DOHH2 (cell line): ENCODE data around the gene ATAD2B.

Experiments used
- H3F3A ChIP-seq: fragments of 200-600 bp; sonication (generic), shearing (Covaris generic); 2 replicates; pipeline ENCODE4 v1.6.0; 2016; ENCODE audit warnings: antibody characterized with exemption, mild to moderate bottlenecking; ENCODE audit not compliant: control insufficient read depth, insufficient read depth
- H3K27ac ChIP-seq: fragments of 200-600 bp; sonication (generic); 2 replicates; pipeline ENCODE4 v1.5.1; 2014; ENCODE audit warnings: low read depth, mild to moderate bottlenecking, low read length, moderate library complexity
- H3K27me3 ChIP-seq: fragments of 200-600 bp; sonication (generic); 2 replicates; pipeline ENCODE4 v1.6.1; 2014; ENCODE audit warnings: mild to moderate bottlenecking, low read length, mixed read lengths; ENCODE audit not compliant: control insufficient read depth
- H3K36me3 ChIP-seq: fragments of 200-600 bp; sonication (generic); 2 replicates; pipeline ENCODE4 v1.6.1; 2014; ENCODE audit warnings: mild to moderate bottlenecking, low read length, moderate library complexity, mixed read lengths; ENCODE audit not compliant: control insufficient read depth
- H3K4me1 ChIP-seq: fragments of 200-600 bp; sonication (generic); 2 replicates; pipeline ENCODE4 v1.6.1; 2014; ENCODE audit warnings: mild to moderate bottlenecking, low read length, mixed read lengths; ENCODE audit not compliant: control insufficient read depth
- H3K4me2 ChIP-seq: fragments of 200-600 bp; sonication (generic); 2 replicates; pipeline ENCODE4 v1.6.0; 2014; ENCODE audit warnings: mild to moderate bottlenecking, low read length, moderate library complexity
- H3K4me3 ChIP-seq: fragments of 200-600 bp; sonication (generic); 2 replicates; pipeline ENCODE4 v1.5.1; 2014; ENCODE audit warnings: mild to moderate bottlenecking, low read length, mixed read lengths
- H3K79me2 ChIP-seq: fragments of 200-600 bp; sonication (generic); 2 replicates; pipeline ENCODE4 v1.6.1; 2014; ENCODE audit warnings: mild to moderate bottlenecking, low read length, mixed read lengths; ENCODE audit not compliant: control insufficient read depth
- H3K9me2 ChIP-seq: fragments of 200-600 bp; sonication (generic); replicated peaks from 2 replicates; pipeline ENCODE4 v1.6.1; 2014; ENCODE audit warnings: mild to moderate bottlenecking, low read length, mixed read lengths; ENCODE audit not compliant: control insufficient read depth
- H3K9me3 ChIP-seq: fragments of 200-600 bp; sonication (generic); 2 replicates; pipeline ENCODE4 v1.6.1; 2014; ENCODE audit warnings: antibody characterized with exemption, low read length, mixed read lengths; ENCODE audit not compliant: control insufficient read depth, insufficient read depth
- H4K20me1 ChIP-seq: fragments of 200-600 bp; sonication (generic); 2 replicates; pipeline ENCODE4 v1.6.0; 2014; ENCODE audit warnings: low read depth, mild to moderate bottlenecking, antibody characterized with exemption, low read length, moderate library complexity; ENCODE audit not compliant: control insufficient read depth, insufficient read depth
- EZH2phosphoT487 ChIP-seq: fragments of 200-600 bp; sonication (generic); IDR thresholded peaks from 2 replicates; pipeline ENCODE4 v1.6.1; 2017; ENCODE audit warnings: borderline replicate concordance, mild to moderate bottlenecking, antibody characterized with exemption, low read length, moderate library complexity, mixed read lengths
- TF ChIP-seq, protein P1 (sequence below): fragments of 200-600 bp; sonication (generic); IDR thresholded peaks from one replicate; pipeline ENCODE4 v1.5.1; 2014; ENCODE audit warnings: antibody characterized with exemption, mild to moderate bottlenecking, low read depth, low read length; ENCODE audit not compliant: poor library complexity, severe bottlenecking

The ATAD2B gene

DNA sequence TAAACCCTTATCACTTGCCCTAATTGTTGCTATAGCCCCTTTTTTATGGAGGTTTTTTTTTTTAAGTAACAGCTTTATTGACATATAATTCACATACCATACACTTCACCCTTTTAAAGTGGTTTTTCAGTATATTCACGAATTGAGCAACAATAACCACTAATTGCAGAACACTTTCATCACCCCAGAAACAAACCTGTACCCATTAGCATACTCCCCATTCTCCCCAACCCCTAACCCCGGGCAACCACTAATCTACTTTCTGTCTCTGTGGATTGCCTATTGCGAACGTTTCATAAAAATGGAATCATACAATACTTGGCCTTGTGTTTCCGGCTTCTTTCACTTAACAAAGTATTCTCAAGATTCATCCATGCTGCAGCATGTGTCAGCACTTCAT is 213.6 kb downstream of the ATAD2B start:
- Histone ChIP-seq H3K79me2 (no peaks in the 10 kb centered on the region), H3K4me1 (no peaks in the 10 kb centered on the region), H3K36me3 (no peaks in the 10 kb centered on the region), H3K4me2 (no peak overlapping the region), H3K27ac (no peak overlapping the region), H3K4me3 (no peak overlapping the region), H3K9me2 (no peaks in the 10 kb centered on the region), H4K20me1 (no peaks in the 10 kb centered on the region), H3K9me3 (no peaks in the 10 kb centered on the region), H3K27me3 (no peaks in the 10 kb centered on the region), H3F3A (no peaks in the 10 kb centered on the region)
- no peak for TF ChIP-seq EZH2phosphoT487
- TF ChIP-seq, protein P1, sequence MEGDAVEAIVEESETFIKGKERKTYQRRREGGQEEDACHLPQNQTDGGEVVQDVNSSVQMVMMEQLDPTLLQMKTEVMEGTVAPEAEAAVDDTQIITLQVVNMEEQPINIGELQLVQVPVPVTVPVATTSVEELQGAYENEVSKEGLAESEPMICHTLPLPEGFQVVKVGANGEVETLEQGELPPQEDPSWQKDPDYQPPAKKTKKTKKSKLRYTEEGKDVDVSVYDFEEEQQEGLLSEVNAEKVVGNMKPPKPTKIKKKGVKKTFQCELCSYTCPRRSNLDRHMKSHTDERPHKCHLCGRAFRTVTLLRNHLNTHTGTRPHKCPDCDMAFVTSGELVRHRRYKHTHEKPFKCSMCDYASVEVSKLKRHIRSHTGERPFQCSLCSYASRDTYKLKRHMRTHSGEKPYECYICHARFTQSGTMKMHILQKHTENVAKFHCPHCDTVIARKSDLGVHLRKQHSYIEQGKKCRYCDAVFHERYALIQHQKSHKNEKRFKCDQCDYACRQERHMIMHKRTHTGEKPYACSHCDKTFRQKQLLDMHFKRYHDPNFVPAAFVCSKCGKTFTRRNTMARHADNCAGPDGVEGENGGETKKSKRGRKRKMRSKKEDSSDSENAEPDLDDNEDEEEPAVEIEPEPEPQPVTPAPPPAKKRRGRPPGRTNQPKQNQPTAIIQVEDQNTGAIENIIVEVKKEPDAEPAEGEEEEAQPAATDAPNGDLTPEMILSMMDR = no peak

GRCh38 chr2:23712756-23713151 is 214.2 kb downstream of the ATAD2B start:
- H3K9me2 ChIP-seq = no peaks in the 10 kb centered on the region
- no peak overlapping the region for H3K4me3 ChIP-seq
- no peaks in the 10 kb centered on the region for H3K79me2 ChIP-seq
- H3K4me1 ChIP-seq = no peaks in the 10 kb centered on the region
- H3K27ac ChIP-seq = no peak overlapping the region
- no peaks in the 10 kb centered on the region for H3F3A ChIP-seq
- no peaks in the 10 kb centered on the region for H3K9me3 ChIP-seq
- no peaks in the 10 kb centered on the region for H3K36me3 ChIP-seq
- no peaks in the 10 kb centered on the region for H3K27me3 ChIP-seq
- no peaks in the 10 kb centered on the region for H4K20me1 ChIP-seq
- no peak overlapping the region for H3K4me2 ChIP-seq
- TF ChIP-seq EZH2phosphoT487 = no peak
- TF ChIP-seq, protein P1 = no peak

- Histone ChIP-seq H3F3A (no peaks in the 10 kb centered on the region), H3K4me3 (no peak overlapping the region), H3K27me3 (no peaks in the 10 kb centered on the region), H3K4me1 (no peaks in the 10 kb centered on the region), H4K20me1 (no peaks in the 10 kb centered on the region), H3K9me2 (no peaks in the 10 kb centered on the region), H3K79me2 (no peaks in the 10 kb centered on the region), H3K4me2 (no peak overlapping the region), H3K9me3 (no peaks in the 10 kb centered on the region), H3K36me3 (no peaks in the 10 kb centered on the region), H3K27ac (no peak overlapping the region)
- TF ChIP-seq EZH2phosphoT487 = no peak
- TF ChIP-seq, protein P1 = no peak
Measured at GRCh38 chr2:23711979-23712755, 214.8 kb downstream of the ATAD2B start.
